ENCODE data around the gene EME1. TPM values are rescaled to one million over a fixed set of nuclear protein-coding genes. Genes with fewer than 3 reads are reported as not detected.

The EME1 gene
- total and polyA plus RNA-seq, 2 of the 8 experiments (the other 6 are each of a cell fraction or from before 2014, with no cell fraction given), result 13.9 to 16.3 TPM

DNA sequence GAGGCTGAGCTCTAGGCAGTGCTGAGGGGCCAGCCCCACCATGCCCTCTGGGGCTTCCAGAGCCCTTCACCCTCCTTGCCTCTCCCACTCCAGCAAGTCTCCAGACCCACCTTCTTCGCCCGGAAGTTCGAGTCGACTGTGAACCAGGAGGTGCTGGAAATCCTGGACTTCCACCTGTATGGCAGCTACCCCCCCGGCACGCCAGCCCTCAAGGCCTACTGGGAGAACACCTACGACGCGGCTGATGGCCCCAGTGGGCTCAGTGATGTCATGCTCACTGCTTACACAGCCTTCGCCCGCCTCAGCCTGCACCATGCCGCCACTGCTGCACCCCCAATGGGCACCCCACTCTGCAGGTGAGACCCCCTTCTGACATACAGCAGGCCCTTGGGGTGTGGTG, 16.6 kb upstream of the EME1 start:
- no peak overlapping the region for H2AFZ ChIP-seq (ENCODE audit: low read length)
- H3K79me1 ChIP-seq (ENCODE audit: low read depth, low read length), result peaks cover 5% of the 10 kb centered on the region; the same call in 1 of the 2 replicates
- H3K36me3 ChIP-seq (ENCODE audit: control insufficient read depth in 2 of 4, insufficient read depth in 4 of 4, low read length in 3 of 4), result peaks cover 14 to 54% (median 33%) of the 10 kb centered on the region in 4 experiments
- no peaks in the 10 kb centered on the region for H3K9me3 ChIP-seq (ENCODE audit: insufficient read depth in 2 of 2, low read depth in 1 of 2, low read length in 1 of 2)
- H3K79me2 ChIP-seq (ENCODE audit: control insufficient read depth in 1 of 2, insufficient read depth in 2 of 2, low read length in 2 of 2), result no peaks in the 10 kb centered on the region
- no peak overlapping the region for H3K4ac ChIP-seq (replicated peaks; ENCODE audit: insufficient read length, low read depth, low read length)
- H2BK5ac ChIP-seq (ENCODE audit: low read depth, low read length), result no peak overlapping the region
- H3K9ac ChIP-seq (replicated peaks in 1 of 4; ENCODE audit: extremely low read depth in 1 of 4, low read depth in 3 of 4, low read length in 3 of 4), result no peak overlapping the region
- FAIRE-seq (no peak), DNase-seq (ENCODE audit: low read depth in 1 of 2, low spot score in 2 of 2) (no peak)
- H3K4me2 ChIP-seq (ENCODE audit: insufficient read depth in 1 of 2, low read depth in 2 of 2, low read length in 2 of 2), result no peak overlapping the region
- no peak overlapping the region for H2BK20ac ChIP-seq (ENCODE audit: low read length)
- no peaks in the 10 kb centered on the region for H3K27me3 ChIP-seq (replicated peaks in 1 of 4; ENCODE audit: control insufficient read depth in 3 of 4, extremely low read depth in 1 of 4, insufficient read depth in 3 of 4, low read length in 3 of 4)
- no peak overlapping the region for H3K14ac ChIP-seq (ENCODE audit: insufficient read length)
- no peak overlapping the region for H2BK12ac ChIP-seq (ENCODE audit: low read depth, low read length)
- no peak overlapping the region for H4K8ac ChIP-seq (ENCODE audit: extremely low read depth, insufficient read depth, low read length)
- H3K27ac ChIP-seq (ENCODE audit: low read depth, low read length), result no peak overlapping the region
- no peak overlapping the region for H4K91ac ChIP-seq (replicated peaks; ENCODE audit: insufficient read length, low read length)
- no peak overlapping the region for H2AK5ac ChIP-seq (ENCODE audit: low read depth, low read length)
- H3K23me2 ChIP-seq (ENCODE audit: low read depth, low read length), result no peaks in the 10 kb centered on the region
- H3K4me1 ChIP-seq (replicated peaks in 1 of 4; ENCODE audit: control insufficient read depth in 3 of 4, insufficient read depth in 4 of 4, low read length in 3 of 4), result no peaks in the 10 kb centered on the region
- no peak overlapping the region for H3K18ac ChIP-seq (ENCODE audit: extremely low read depth, low read length)
- H3K56ac ChIP-seq (replicated peaks; ENCODE audit: insufficient read length, low read depth, low read length), result no peak overlapping the region
- ChIA-PET CTCF (ENCODE audit: partially characterized antibody) (interaction anchor here (1.0 to 2.2 kb wide), 3 partner anchors 18 to 264 kb away, joined by 3 to 7 read pairs (median 3); no protein-coding TSS in a partner anchor), POLR2A (ENCODE audit: partially characterized antibody) (interaction anchor here (0.9 to 1.7 kb wide), 2 partner anchors 10 to 17 kb away, joined by 3 to 5 read pairs; partner anchors contain the start of genes EME1, MRPL27 and XYLT2)
- 89% methylated on average over 12 of the region's 12 CpGs; no CpG with 5 or more reads in 1 of the 2 experiments for WGBS, 2 experiments (ENCODE audit: extremely low coverage in 1 of 2, insufficient coverage in 1 of 2, insufficient read length in 1 of 2, insufficient replicate concordance in 2 of 2, low coverage in 1 of 2, low lambda C conversion rate in 2 of 2, missing lambda C conversion rate in 1 of 2)
- H2BK120ac ChIP-seq (replicated peaks; ENCODE audit: low read depth, low read length), result no peak overlapping the region
- no peak overlapping the region for H3K23ac ChIP-seq (ENCODE audit: insufficient read length)
- H3K4me3 ChIP-seq (ENCODE audit: extremely low read depth in 1 of 4, insufficient read depth in 2 of 4, low read depth in 3 of 4, low read length in 4 of 4), result no peak overlapping the region
- peaks cover 2 to 17% of the 10 kb centered on the region in 2 experiments for H4K20me1 ChIP-seq (replicated peaks in 1 of 2; ENCODE audit: control insufficient read depth in 1 of 2, insufficient read depth in 2 of 2, low read length in 2 of 2)
- no peak overlapping the region for H4K5ac ChIP-seq (ENCODE audit: insufficient read length, low read depth, low read length)
- H2BK15ac ChIP-seq (ENCODE audit: low read length), result no peak overlapping the region
- TF ChIP-seq NANOG (IDR thresholded peaks at IDR 0.05; ENCODE audit: insufficient read depth, low read depth, low read length, poor library complexity, severe bottlenecking) (no peak), CTBP2 (IDR thresholded peaks at IDR 0.05; ENCODE audit: borderline replicate concordance, insufficient read depth, insufficient read length, low read length) (no peak), ASH2L (IDR thresholded peaks at IDR 0.05; ENCODE audit: low read length) (no peak), BACH1 (IDR thresholded peaks at IDR 0.05; ENCODE audit: low read length) (no peak), SP1 (IDR thresholded peaks at IDR 0.05; ENCODE audit: low read depth, low read length) (no peak), POLR2A (IDR thresholded peaks at IDR 0.05; ENCODE audit: control extremely low read depth in 1 of 2, low read depth in 2 of 2, low read length in 2 of 2) (no peak), HDAC6 (IDR thresholded peaks at IDR 0.05; ENCODE audit: low read depth, low read length) (no peak), EZH2 (IDR thresholded peaks at IDR 0.05; ENCODE audit: low read depth, low read length, severe bottlenecking) (no peak), NRF1 (IDR thresholded peaks at IDR 0.05; ENCODE audit: low read depth, low read length) (no peak), JUN (IDR thresholded peaks at IDR 0.05; ENCODE audit: low read depth, low read length) (no peak)
- TF ChIP-seq, protein P1, sequence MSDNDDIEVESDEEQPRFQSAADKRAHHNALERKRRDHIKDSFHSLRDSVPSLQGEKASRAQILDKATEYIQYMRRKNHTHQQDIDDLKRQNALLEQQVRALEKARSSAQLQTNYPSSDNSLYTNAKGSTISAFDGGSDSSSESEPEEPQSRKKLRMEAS (IDR thresholded peaks at IDR 0.05), result no peak
- TF ChIP-seq, protein P2, sequence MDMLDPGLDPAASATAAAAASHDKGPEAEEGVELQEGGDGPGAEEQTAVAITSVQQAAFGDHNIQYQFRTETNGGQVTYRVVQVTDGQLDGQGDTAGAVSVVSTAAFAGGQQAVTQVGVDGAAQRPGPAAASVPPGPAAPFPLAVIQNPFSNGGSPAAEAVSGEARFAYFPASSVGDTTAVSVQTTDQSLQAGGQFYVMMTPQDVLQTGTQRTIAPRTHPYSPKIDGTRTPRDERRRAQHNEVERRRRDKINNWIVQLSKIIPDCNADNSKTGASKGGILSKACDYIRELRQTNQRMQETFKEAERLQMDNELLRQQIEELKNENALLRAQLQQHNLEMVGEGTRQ (IDR thresholded peaks at IDR 0.05; ENCODE audit: low read length), result no peak
- TF ChIP-seq, protein P3, sequence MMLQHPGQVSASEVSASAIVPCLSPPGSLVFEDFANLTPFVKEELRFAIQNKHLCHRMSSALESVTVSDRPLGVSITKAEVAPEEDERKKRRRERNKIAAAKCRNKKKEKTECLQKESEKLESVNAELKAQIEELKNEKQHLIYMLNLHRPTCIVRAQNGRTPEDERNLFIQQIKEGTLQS (IDR thresholded peaks at IDR 0.05; ENCODE audit: insufficient read depth, low read depth, low read length), result no peak

Data from H1 (cell line).